HCT116 (cell line): Measurements from ENCODE around the gene CCDC142. TPM values are rescaled to one million over a fixed set of nuclear protein-coding genes. Genes with fewer than 3 reads are reported as not detected.

Source experiments
- ATAC-seq: fragments of 200-7000 bp; cut with Tn5 transposase; 2 replicates; pipeline ENCODE4 v1.9.1; 2020; ENCODE audit warnings: mild to moderate bottlenecking, moderate library complexity
- BruUV-seq: library from RNA; stranded (reverse); fragments of 400-500 nt; replicated peaks from 2 replicates; lab custom pipeline; 2021; lab: Mats Ljungman, UMichigan
- CTCF ChIA-PET: fragments of 300-600 bp; sonication (Branson Sonifier 250); formaldehyde crosslinking; loops from one replicate; lab custom pipeline; 2021; ENCODE audit warnings: antibody characterized with exemption; lab: Charles Lee
- POLR2A ChIA-PET: fragments of 300-600, 350-600 bp; sonication (Branson Sonifier 250); formaldehyde crosslinking; loops from one replicate; lab custom pipeline; 2021; ENCODE audit warnings: antibody characterized with exemption; lab: Charles Lee
- RAD21 ChIA-PET, 2 experiments: fragments of 300-600 bp; sonication (Branson Sonifier 250); formaldehyde crosslinking; loops; one replicate each; lab custom pipeline; 2023; ENCODE audit warnings: low total read pairs in 2 of 2; ENCODE audit not compliant: uncharacterized antibody in 2 of 2, unreplicated experiment in 2 of 2, low non-redundant PET in 1 of 2; lab: Charles Lee
- DNase-seq: peaks from one replicate; pipeline ENCODE4 v3.0.0-alpha.2; 2010; ENCODE audit warnings: low read depth, low spot score
- H2AFZ ChIP-seq: fragments of 200-600 bp; shearing (Covaris generic), sonication (generic); 2 replicates; pipeline ENCODE4 v1.6.1; 2017; ENCODE audit warnings: low read depth, mixed run types, mixed read lengths, antibody characterized with exemption, low read length; ENCODE audit not compliant: poor library complexity, severe bottlenecking
- H3K27ac ChIP-seq: 2 replicates; pipeline ENCODE4 v1.5.1; 2012; ENCODE audit warnings: low read depth, low read length
- H3K27me3 ChIP-seq: fragments of 200-600 bp; sonication (generic); 2 replicates; pipeline ENCODE4 v1.6.1; 2016; ENCODE audit warnings: mixed run types, low read length, mixed read lengths; ENCODE audit not compliant: insufficient read depth
- H3K36me3 ChIP-seq, 2 experiments: fragments of 200-500 bp in 1 of 2; fragments of 200-600 bp in 1 of 2; sonication (Bioruptor generic) in 1 of 2; sonication (generic) in 1 of 2; 2 replicates each; pipeline versions ENCODE4 v1.5.1 to v1.6.1; 2014 to 2016; ENCODE audit warnings: low read length in 2 of 2, inconsistent platforms in 1 of 2, mixed read lengths in 1 of 2, mixed run types in 1 of 2; ENCODE audit not compliant: insufficient read depth in 2 of 2, control insufficient read depth in 1 of 2
- H3K4me1 ChIP-seq, 2 experiments: fragments of 200-600 bp in 1 of 2; sonication (generic) in 1 of 2; 2 replicates each; pipeline versions ENCODE4 v1.5.1 to v1.6.1; 2012 to 2017; ENCODE audit warnings: low read length in 2 of 2, inconsistent platforms in 1 of 2, mild to moderate bottlenecking in 1 of 2, mixed read lengths in 1 of 2, mixed run types in 1 of 2, moderate library complexity in 1 of 2; ENCODE audit not compliant: insufficient read depth in 2 of 2, control insufficient read depth in 1 of 2
- H3K4me2 ChIP-seq: fragments of 200-600 bp; sonication (generic); 2 replicates; pipeline ENCODE4 v1.6.1; 2017; ENCODE audit warnings: mixed run types, low read length, mixed read lengths
- H3K4me3 ChIP-seq, 2 experiments: fragments of 200-600 bp in 1 of 2; sonication (generic) in 1 of 2; replicated peaks in 1 of 2; 2 replicates each; pipeline ENCODE4 v1.5.1; 2011 to 2016; ENCODE audit warnings: low read length in 2 of 2, control low read depth in 1 of 2, low read depth in 1 of 2, mild to moderate bottlenecking in 1 of 2, mixed read lengths in 1 of 2, mixed run types in 1 of 2
- H3K79me2 ChIP-seq: fragments of 200-600 bp; sonication (generic); 2 replicates; pipeline ENCODE4 v1.6.1; 2017; ENCODE audit warnings: mild to moderate bottlenecking, mixed run types, low read length, moderate library complexity, mixed read lengths; ENCODE audit not compliant: insufficient read depth
- H3K9ac ChIP-seq: fragments of 200-600 bp; sonication (generic); 2 replicates; pipeline ENCODE4 v1.6.1; 2016; ENCODE audit warnings: low read length, mixed read lengths
- H3K9me2 ChIP-seq: fragments of 200-600 bp; sonication (generic), shearing (Covaris generic); 2 replicates; pipeline ENCODE4 v1.6.1; 2017; ENCODE audit warnings: mixed run types, mild to moderate bottlenecking, moderate library complexity; ENCODE audit not compliant: insufficient read depth
- H3K9me3 ChIP-seq, 2 experiments: fragments of 200-500 bp in 1 of 2; fragments of 200-600 bp in 1 of 2; sonication (Bioruptor generic) in 1 of 2; sonication (generic) in 1 of 2; 2 replicates each; pipeline ENCODE4 v1.6.1; 2014 to 2017; ENCODE audit warnings: low read length in 2 of 2, mixed read lengths in 2 of 2, inconsistent platforms in 1 of 2, low read depth in 1 of 2, mild to moderate bottlenecking in 1 of 2, mixed run types in 1 of 2, moderate library complexity in 1 of 2; ENCODE audit not compliant: control insufficient read depth in 1 of 2, insufficient read depth in 1 of 2
- H4K20me1 ChIP-seq: fragments of 200-600 bp; sonication (generic), shearing (Covaris generic); 2 replicates; pipeline ENCODE4 v1.6.1; 2017; ENCODE audit warnings: mixed run types, mild to moderate bottlenecking, moderate library complexity; ENCODE audit not compliant: insufficient read depth
- ATF3 ChIP-seq: IDR thresholded peaks from 2 replicates; pipeline ENCODE4 v1.6.1; 2012
- CBX3 ChIP-seq: IDR thresholded peaks from 2 replicates; pipeline ENCODE4 v1.6.1; 2012; ENCODE audit warnings: low read depth
- EGR1 ChIP-seq: IDR thresholded peaks from 2 replicates; pipeline ENCODE4 v1.6.1; 2012; ENCODE audit warnings: low read depth
- EZH2 ChIP-seq: fragments of 200-600 bp; sonication (generic); IDR thresholded peaks from 2 replicates; pipeline ENCODE4 v1.6.1; 2017; ENCODE audit warnings: antibody characterized with exemption, mixed run types
- EZH2phosphoT487 ChIP-seq: fragments of 200-600 bp; IDR thresholded peaks from 2 replicates; pipeline ENCODE4 v1.6.1; 2018; ENCODE audit warnings: antibody characterized with exemption, borderline replicate concordance
- FOSL1 ChIP-seq: IDR thresholded peaks from 2 replicates; pipeline ENCODE4 v1.6.1; 2012; ENCODE audit warnings: low read depth
- JUND ChIP-seq: IDR thresholded peaks from 2 replicates; pipeline ENCODE4 v1.6.1; 2012
- MAX ChIP-seq: IDR thresholded peaks from 2 replicates; pipeline ENCODE4 v1.6.1; 2012
- POLR2AphosphoS5 ChIP-seq: IDR thresholded peaks from 2 replicates; pipeline ENCODE4 v1.6.1; 2011; ENCODE audit warnings: mild to moderate bottlenecking, low read depth, low read length, moderate library complexity
- RAD21 ChIP-seq: IDR thresholded peaks from 2 replicates; pipeline ENCODE4 v1.6.1; 2012; ENCODE audit warnings: low read depth, mild to moderate bottlenecking
- REST ChIP-seq: IDR thresholded peaks from 2 replicates; pipeline ENCODE4 v1.6.1; 2012; ENCODE audit warnings: low read depth
- SIN3A ChIP-seq: IDR thresholded peaks from 2 replicates; pipeline ENCODE4 v1.6.1; 2012; ENCODE audit warnings: low read depth
- SP1 ChIP-seq: IDR thresholded peaks from 2 replicates; pipeline ENCODE4 v1.6.1; 2012; ENCODE audit warnings: low read depth
- SRF ChIP-seq: IDR thresholded peaks from 2 replicates; pipeline ENCODE4 v1.6.1; 2012; ENCODE audit warnings: low read depth
- ZFX ChIP-seq: fragments of 450-650 bp; IDR thresholded peaks from 2 replicates; pipeline ENCODE4 v1.6.1; 2017
- intact Hi-C: fragments of 100-400 bp; cut with micrococcal nuclease; formaldehyde crosslinking; loops from 2 replicates; pipeline ENCODE4 v1.10.0; 2022
- total RNA-seq: library from RNA; stranded (reverse); gene quantifications from one replicate; pipeline ENCODE4 v1.2.1, GENCODE V29; 2021; ENCODE audit not compliant: unreplicated experiment

Gene CCDC142
- total RNA-seq, 1 experiment from 2014 or later: 15.0 TPM

GRCh38 chr2:74524955-74525716 lies 42.3 kb upstream of the CCDC142 start:
- H3K9me2 ChIP-seq: no peaks in the 10 kb centered on the region
- RAD21 ChIA-PET: no interaction called here
- H4K20me1 ChIP-seq: no peaks in the 10 kb centered on the region
- H3K4me3 ChIP-seq: no peak overlapping the region
- TF ChIP-seq SRF (no peak), POLR2AphosphoS5 (no peak), FOSL1 (no peak), RAD21 (no peak), CBX3 (no peak), REST (no peak), SP1 (no peak), EZH2phosphoT487 (no peak), EZH2 (no peak), ATF3 (no peak), JUND (no peak), ZFX (no peak), MAX (no peak), SIN3A (no peak), EGR1 (no peak)
- H3K27ac ChIP-seq: no peak overlapping the region
- H3K9me3 ChIP-seq: no peaks in the 10 kb centered on the region
- H3K9ac ChIP-seq: no peak overlapping the region
- no peak overlapping the region for H2AFZ ChIP-seq
- ATAC-seq (no peak), DNase-seq (no peak)
- intact Hi-C loops: no loop called here
- H3K4me1 ChIP-seq: peaks cover 8 to 19% of the 10 kb centered on the region in 2 experiments; a peak in 3 of 4 replicates
- BruUV-seq: no TSS peak
- peaks cover 18 to 27% of the 10 kb centered on the region in 2 experiments for H3K36me3 ChIP-seq
- peaks cover 34% of the 10 kb centered on the region for H3K79me2 ChIP-seq
- POLR2A ChIA-PET: no interaction called here
- H3K4me2 ChIP-seq: no peak overlapping the region
- H3K27me3 ChIP-seq: no peaks in the 10 kb centered on the region
- CTCF ChIA-PET: no interaction called here
